A673 (cell line): Measurements from ENCODE around the gene NFATC1. TPM values are rescaled to one million over a fixed set of nuclear protein-coding genes. Genes with fewer than 3 reads are reported as not detected.

Source experiments
- BruUV-seq: library from RNA; stranded (reverse); fragments of 400-500 nt; replicated peaks from 2 replicates; lab custom pipeline; 2021; lab: Mats Ljungman, UMichigan
- CTCF ChIA-PET: fragments of 300-600 bp; sonication (Branson Sonifier 250); formaldehyde crosslinking; loops from one replicate; lab custom pipeline; 2022; ENCODE audit warnings: antibody characterized with exemption; lab: Charles Lee
- POLR2A ChIA-PET: fragments of 300-600 bp; sonication (Branson Sonifier 250); formaldehyde crosslinking; loops from one replicate; lab custom pipeline; 2022; ENCODE audit warnings: antibody characterized with exemption; ENCODE audit not compliant: low non-redundant PET; lab: Charles Lee
- DNase-seq: peaks from one replicate; pipeline ENCODE4 v3.0.0-alpha.2; 2015; ENCODE audit warnings: low spot score
- H3K27ac ChIP-seq: fragments of 200-600 bp; sonication (generic); 2 replicates; pipeline ENCODE4 v1.5.1; 2016; ENCODE audit warnings: mixed run types, low read depth, mild to moderate bottlenecking, mixed read lengths, antibody characterized with exemption, low read length; ENCODE audit not compliant: poor library complexity, severe bottlenecking
- H3K27me3 ChIP-seq: fragments of 200-600 bp; sonication (generic); replicated peaks from 2 replicates; pipeline ENCODE4 v1.6.1; 2017; ENCODE audit warnings: mixed run types, low read depth, mild to moderate bottlenecking, mixed read lengths, antibody characterized with exemption, low read length; ENCODE audit not compliant: insufficient read depth, poor library complexity
- H3K36me3 ChIP-seq: fragments of 200-600 bp; sonication (generic); 2 replicates; pipeline ENCODE4 v1.6.1; 2016; ENCODE audit warnings: mixed run types, mild to moderate bottlenecking, mixed read lengths, antibody characterized with exemption, low read length; ENCODE audit not compliant: insufficient read depth, poor library complexity, severe bottlenecking
- H3K4me1 ChIP-seq: fragments of 200-600 bp; sonication (generic); 2 replicates; pipeline ENCODE4 v1.6.1; 2017; ENCODE audit warnings: mixed run types, mild to moderate bottlenecking, mixed read lengths, antibody characterized with exemption, low read length; ENCODE audit not compliant: insufficient read depth, poor library complexity, severe bottlenecking
- H3K4me3 ChIP-seq: fragments of 200-600 bp; sonication (generic); 2 replicates; pipeline ENCODE4 v1.5.1; 2016; ENCODE audit warnings: low read depth, mixed run types, mild to moderate bottlenecking, mixed read lengths, low read length; ENCODE audit not compliant: poor library complexity, severe bottlenecking
- H3K9me3 ChIP-seq: fragments of 200-600 bp; sonication (generic); 2 replicates; pipeline ENCODE4 v1.6.1; 2016; ENCODE audit warnings: mixed run types, low read depth, mild to moderate bottlenecking, mixed read lengths, antibody characterized with exemption, low read length; ENCODE audit not compliant: poor library complexity, severe bottlenecking
- EZH2 ChIP-seq: fragments of 200-600 bp; sonication (generic); IDR thresholded peaks from 2 replicates; pipeline ENCODE4 v1.6.1; 2017; ENCODE audit warnings: borderline replicate concordance, low read depth, mild to moderate bottlenecking, mixed read lengths, antibody characterized with exemption, low read length; ENCODE audit not compliant: poor library complexity, severe bottlenecking
- intact Hi-C: fragments of 100-400 bp; cut with micrococcal nuclease; formaldehyde crosslinking; loops from one replicate; pipeline ENCODE4 v1.10.0; 2022; ENCODE audit not compliant: unreplicated experiment
- total RNA-seq: library from RNA; stranded (reverse); gene quantifications from 2 replicates; pipeline ENCODE4 v1.2.3, GENCODE V29; 2021
- TF ChIP-seq, protein P1 (sequence below): fragments of 300-800, 200-600 bp; sonication (generic); conservative IDR thresholded peaks from 2 replicates; pipeline ENCODE4 v1.5.1; 2017; ENCODE audit warnings: low read depth, mild to moderate bottlenecking, antibody characterized with exemption, low read length, moderate library complexity, mixed read lengths

The NFATC1 gene
- total RNA-seq, 1 experiment from 2014 or later = 10.4 TPM

DNA sequence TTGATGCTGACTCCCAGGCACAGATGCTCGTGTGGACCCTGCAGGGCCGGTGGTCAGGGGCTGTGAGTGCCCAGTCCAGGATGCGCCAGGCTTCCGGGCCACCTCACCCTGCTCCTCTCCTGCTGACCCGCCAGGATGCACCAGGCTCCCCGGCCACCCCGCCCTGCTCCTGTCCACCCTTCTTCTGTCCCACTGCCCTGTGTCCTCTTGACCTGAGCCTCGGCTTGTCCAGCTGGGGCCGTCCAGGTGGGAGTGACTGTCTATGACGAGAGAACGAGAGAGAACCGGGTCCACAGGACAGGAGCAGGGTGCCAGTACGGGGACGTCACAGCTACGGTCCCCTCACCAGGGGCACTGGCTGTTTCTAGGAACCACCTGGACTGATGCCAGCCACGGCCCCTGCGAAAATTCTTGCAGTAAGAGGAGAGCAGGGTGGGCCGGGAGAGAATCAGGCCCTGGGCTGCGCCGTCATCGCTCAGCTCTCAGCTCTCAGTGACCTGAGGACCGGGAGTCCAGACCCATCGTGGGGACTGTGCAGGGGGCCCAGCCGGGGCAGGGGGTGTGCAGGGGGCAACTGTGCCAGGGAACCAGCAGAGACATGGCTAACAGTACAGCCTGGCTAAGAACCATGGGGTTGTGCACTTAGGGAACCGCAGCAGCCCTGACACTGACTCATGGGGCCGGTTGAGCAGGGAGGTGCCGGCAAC lies 12.9 kb upstream of the NFATC1 start:
- Histone ChIP-seq H3K9me3 (no peaks in the 10 kb centered on the region), H3K36me3 (no peaks in the 10 kb centered on the region), H3K4me1 (no peaks in the 10 kb centered on the region), H3K4me3 (no peak overlapping the region), H3K27me3 (no peaks in the 10 kb centered on the region), H3K27ac (no peak overlapping the region)
- BruUV-seq = no TSS peak
- no peak for TF ChIP-seq EZH2
- TF ChIP-seq, protein P1, sequence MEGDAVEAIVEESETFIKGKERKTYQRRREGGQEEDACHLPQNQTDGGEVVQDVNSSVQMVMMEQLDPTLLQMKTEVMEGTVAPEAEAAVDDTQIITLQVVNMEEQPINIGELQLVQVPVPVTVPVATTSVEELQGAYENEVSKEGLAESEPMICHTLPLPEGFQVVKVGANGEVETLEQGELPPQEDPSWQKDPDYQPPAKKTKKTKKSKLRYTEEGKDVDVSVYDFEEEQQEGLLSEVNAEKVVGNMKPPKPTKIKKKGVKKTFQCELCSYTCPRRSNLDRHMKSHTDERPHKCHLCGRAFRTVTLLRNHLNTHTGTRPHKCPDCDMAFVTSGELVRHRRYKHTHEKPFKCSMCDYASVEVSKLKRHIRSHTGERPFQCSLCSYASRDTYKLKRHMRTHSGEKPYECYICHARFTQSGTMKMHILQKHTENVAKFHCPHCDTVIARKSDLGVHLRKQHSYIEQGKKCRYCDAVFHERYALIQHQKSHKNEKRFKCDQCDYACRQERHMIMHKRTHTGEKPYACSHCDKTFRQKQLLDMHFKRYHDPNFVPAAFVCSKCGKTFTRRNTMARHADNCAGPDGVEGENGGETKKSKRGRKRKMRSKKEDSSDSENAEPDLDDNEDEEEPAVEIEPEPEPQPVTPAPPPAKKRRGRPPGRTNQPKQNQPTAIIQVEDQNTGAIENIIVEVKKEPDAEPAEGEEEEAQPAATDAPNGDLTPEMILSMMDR = no peak
- CTCF ChIA-PET = no interaction called here
- intact Hi-C loops = no loop called here
- POLR2A ChIA-PET = no interaction called here
- no peak for DNase-seq

DNA sequence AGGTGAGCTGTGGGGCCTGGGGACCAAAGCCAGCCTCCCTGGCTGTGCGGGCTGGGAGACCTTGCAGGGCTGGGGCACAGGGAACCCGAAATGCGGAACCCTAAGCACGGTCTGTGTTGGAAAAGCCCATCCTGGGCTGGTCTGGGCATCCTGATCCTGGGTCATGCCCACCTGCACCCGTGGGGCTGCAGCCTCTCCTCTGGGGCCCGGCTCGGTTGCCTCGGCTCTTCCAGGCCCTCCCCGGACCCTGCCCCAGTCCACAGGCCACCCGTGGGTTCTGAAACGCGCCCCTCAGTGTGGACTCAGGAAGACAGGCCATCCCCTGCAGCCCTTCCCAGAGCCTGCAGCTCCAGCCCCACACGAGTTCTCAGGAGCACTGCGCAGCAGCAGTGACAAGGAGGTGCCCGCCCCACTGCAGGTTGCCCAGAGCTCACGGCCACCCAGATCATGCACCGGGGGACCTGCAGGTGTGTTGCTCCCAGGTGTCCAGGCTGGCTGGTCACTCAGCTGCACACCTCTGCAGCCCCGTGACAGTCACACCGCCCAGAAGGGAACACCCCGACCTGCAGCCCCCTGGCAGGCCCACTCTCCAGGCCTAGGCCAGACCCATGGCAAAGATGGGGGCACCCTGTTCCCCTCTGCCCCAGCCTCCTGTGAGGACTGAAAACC lies 12.2 kb upstream of the NFATC1 start:
- BruUV-seq = no TSS peak
- DNase-seq = no peak
- intact Hi-C loops = no loop called here
- Histone ChIP-seq H3K4me1 (no peaks in the 10 kb centered on the region), H3K27ac (no peak overlapping the region), H3K4me3 (no peak overlapping the region), H3K36me3 (no peaks in the 10 kb centered on the region), H3K9me3 (no peaks in the 10 kb centered on the region), H3K27me3 (no peaks in the 10 kb centered on the region)
- ChIA-PET POLR2A (no interaction called here), CTCF (no interaction called here)
- TF ChIP-seq, protein P1 = no peak

GRCh38 chr18:79384151-79384807 lies 11.5 kb upstream of the NFATC1 start:
- ChIA-PET CTCF (interaction anchor here (0.7 kb wide), 1 partner anchor 9 kb away, joined by 3 read pairs; no protein-coding TSS in a partner anchor), POLR2A (no interaction called here)
- Histone ChIP-seq H3K36me3 (no peaks in the 10 kb centered on the region), H3K9me3 (no peaks in the 10 kb centered on the region), H3K4me1 (no peaks in the 10 kb centered on the region), H3K27ac (no peak overlapping the region), H3K4me3 (no peak overlapping the region), H3K27me3 (no peaks in the 10 kb centered on the region)
- intact Hi-C loops = no loop called here
- DNase-seq = no peak
- TF ChIP-seq, protein P1 = no peak
- no peak for TF ChIP-seq EZH2
- BruUV-seq = no TSS peak
